ENCODE measurements around the gene AQR. TPM values are rescaled to one million over a fixed set of nuclear protein-coding genes. Genes with fewer than 3 reads are reported as not detected.

AQR gene
- total and polyA plus RNA-seq, 2 of the 8 experiments (the other 6 are each of a cell fraction or from before 2014, with no cell fraction given): 34.5 to 57.6 TPM

DNA sequence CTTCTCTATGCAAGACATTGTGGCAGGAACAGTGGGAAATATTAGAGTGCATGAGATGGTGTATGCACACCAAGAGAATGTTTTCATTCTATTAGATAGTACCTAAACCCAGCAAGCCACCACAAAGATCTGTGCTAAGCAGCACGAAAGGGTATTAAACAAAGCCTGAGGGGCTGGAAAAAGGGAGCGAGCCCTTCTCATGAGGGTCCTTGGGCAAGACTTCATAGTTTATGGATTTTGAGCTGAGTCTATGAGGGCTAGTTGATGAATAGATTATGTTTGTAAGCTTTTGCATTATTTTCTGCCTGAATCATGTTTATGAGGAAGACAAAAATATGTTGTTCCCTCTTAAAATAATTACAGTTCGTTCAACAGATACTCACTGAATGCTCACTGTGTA lies 164.8 kb downstream of the AQR start (continued):
- TF ChIP-seq NANOG (IDR thresholded peaks at IDR 0.05; ENCODE audit: insufficient read depth, low read depth, low read length, poor library complexity, severe bottlenecking) (no peak), RNF2 (IDR thresholded peaks at IDR 0.05; ENCODE audit: borderline replicate concordance, low read depth, low read length, missing control alignments, poor library complexity, severe bottlenecking) (no peak), POLR2A (IDR thresholded peaks at IDR 0.05; ENCODE audit: control extremely low read depth in 1 of 2, low read depth in 2 of 2, low read length in 2 of 2) (no peak)
- TF ChIP-seq, protein P1, sequence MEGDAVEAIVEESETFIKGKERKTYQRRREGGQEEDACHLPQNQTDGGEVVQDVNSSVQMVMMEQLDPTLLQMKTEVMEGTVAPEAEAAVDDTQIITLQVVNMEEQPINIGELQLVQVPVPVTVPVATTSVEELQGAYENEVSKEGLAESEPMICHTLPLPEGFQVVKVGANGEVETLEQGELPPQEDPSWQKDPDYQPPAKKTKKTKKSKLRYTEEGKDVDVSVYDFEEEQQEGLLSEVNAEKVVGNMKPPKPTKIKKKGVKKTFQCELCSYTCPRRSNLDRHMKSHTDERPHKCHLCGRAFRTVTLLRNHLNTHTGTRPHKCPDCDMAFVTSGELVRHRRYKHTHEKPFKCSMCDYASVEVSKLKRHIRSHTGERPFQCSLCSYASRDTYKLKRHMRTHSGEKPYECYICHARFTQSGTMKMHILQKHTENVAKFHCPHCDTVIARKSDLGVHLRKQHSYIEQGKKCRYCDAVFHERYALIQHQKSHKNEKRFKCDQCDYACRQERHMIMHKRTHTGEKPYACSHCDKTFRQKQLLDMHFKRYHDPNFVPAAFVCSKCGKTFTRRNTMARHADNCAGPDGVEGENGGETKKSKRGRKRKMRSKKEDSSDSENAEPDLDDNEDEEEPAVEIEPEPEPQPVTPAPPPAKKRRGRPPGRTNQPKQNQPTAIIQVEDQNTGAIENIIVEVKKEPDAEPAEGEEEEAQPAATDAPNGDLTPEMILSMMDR (IDR thresholded peaks at IDR 0.05; ENCODE audit: control extremely low read depth in 1 of 3, insufficient read depth in 1 of 3, low read depth in 1 of 3, low read length in 3 of 3): no peak
